Stimulated activated CD8-positive, alpha-beta memory T cell treated with anti-CD3 and anti-CD28 coated beads, Interleukin-7, amount 100 ng/mL, for 24 hours (primary cell): ENCODE data around the gene FAM170B.

Experiments used
- DNase-seq: peaks from one replicate; pipeline ENCODE4 v3.0.0-alpha.2; 2020; ENCODE audit warnings: low read depth

FAM170B gene

DNA sequence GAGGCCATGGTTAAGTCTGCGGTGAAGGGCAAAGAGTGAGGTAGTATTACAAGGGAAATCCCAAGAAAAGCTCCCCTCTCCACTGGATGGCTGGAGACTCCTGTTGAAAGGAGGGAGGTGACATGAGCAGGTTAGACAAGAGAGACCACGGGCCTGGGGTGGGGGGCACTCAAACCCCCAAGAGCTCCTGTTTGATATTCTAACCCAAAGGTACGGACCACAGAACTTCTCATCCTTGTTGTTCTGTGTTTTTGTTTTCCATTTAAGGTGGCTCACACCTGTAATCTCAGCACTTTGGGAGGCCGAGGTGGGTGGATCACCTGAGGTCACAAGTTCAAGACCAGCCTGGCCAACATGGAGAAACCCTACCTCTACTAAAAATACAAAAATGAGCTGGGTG, 30.1 kb downstream of the FAM170B start:
- DNase-seq, result no peak

DNA sequence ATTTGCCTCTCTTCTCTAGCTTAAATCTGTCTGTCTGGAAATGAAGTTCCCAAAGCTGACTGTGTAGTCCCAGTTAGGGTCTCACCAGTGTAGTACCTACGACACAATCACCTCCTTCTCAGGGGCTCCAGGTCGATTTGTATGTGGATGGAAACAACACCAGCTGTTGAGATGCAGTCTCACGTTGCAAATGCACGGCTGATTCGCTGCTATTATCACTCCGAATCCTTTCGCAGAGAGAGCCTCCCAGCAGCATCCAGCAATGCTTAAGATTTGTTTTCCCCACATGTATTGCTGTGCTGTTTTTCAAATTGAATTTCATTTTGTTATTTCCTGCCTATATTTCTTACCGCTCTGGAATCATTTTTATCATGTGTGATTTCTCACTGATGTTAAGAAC, 34.8 kb downstream of the FAM170B start:
- no peak for DNase-seq

DNA sequence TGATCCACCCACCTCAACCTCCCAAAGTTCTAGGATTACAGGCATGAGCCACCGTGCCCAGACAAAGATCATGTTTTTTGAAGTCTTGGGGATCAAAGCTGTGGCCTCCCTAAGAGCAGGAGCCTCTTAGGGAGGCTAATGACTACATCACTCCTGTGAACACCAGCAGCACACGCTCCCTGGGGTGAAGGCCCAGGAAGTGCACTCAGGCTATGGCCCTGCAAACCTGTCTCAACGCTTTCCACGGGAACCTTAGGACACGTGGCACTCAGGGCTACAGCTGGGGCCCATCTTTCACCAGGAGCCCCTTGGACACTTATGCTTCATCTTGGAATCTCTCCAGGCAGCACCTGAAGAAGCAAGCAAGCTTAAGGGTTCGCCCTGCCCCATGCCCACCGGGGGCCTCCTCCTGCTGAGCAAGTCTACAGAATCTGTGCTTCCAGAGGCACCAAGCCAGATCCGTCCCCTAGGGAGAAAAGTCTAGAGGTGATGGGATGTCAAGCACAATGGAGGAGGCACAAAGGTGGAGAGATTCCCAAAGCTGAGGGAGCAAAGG, 36.9 kb downstream of the FAM170B start:
- no peak for DNase-seq

DNA sequence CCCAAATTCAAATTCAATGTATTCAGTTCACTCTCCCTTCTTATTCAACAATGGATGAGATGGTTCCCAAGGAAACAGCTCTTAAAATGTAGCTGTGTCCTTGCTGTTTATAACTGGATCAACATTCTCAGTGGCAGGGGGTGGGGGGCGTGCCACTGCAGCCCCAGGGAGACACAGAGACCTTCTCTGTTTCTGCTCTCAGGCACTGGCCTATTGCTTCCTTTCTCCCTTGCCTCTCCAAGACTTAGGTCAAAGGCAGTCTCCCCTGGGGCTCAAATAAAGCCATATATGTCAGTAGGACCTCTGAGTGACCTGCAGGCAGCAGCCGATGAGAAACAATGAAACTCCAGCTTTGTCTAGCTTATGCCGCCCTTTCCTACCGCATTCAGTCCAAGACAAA, 39.2 kb downstream of the FAM170B start:
- no peak for DNase-seq

DNA sequence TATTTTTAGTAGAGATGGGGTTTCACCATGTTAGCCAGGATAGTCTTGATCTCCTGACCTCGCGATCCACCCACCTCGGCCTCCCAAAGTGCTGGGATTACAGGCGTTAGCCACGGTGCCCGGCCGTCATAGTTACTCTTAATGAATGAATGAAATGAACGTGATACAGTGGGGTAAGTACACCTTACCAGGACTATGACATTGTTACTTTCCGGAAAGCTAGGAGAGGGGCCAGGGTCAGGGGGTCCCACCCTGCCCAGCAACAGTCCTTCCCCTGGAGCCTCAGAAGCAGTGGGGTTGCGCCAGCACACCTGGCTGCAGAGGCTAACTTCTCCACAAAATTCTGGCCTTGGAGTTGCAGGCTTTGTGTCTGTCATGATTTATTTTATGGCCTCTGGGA, 39.9 kb downstream of the FAM170B start:
- DNase-seq, result no peak

DNA sequence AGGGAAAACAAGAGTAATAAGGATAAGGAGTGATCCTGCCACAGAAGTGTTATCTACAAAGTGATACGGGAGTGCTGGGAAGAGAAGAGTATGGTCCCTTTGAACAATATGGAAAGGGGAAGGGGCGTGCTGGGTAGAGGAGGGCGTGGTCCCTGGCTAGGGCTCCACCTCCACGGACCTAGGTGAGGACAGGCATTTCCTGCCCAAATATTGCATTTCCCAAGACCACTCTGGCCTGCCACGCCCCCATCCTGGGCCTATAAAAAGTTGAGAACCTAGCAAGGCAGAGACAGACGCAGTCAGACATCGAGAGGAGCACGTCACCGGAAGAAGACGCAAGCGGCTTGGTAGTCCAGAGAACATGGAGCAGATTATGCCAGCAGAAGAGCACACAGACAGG, 41.3 kb downstream of the FAM170B start:
- no peak for DNase-seq

DNA sequence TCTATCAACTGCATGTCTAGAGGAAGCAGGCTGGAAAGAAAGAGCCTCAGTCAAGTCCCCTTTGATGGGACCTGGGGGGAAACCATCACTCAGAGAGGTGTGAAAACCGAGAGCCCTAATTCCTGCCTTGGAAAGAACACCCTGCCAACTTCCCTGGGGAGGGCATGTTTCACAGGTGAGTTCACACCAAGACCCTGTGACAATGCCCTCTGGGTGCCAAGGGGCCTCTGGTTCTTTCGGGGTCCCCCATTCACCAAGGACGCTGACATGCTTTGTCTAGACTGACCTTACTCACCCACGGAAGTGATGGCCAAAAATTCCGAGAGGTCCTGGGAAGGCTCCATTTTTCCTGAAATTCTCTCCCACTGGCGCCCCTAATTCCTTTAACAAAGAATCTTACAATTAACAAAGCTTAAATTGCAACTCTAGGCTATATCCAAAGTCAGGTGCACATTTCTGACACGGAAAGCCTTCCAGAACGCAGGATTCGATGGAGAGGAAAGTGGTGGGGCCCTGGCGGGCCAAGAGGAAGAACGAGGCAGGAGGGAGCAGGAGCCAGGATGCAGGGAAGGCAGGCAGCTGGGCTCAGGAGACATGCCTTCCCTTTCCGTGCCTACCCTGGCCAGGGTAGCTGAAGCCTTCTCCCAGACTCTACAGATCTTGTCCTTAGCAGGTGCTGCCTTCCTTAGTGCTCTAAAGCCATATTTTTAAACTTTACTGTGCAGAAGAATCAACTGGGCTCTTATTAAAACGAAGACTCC, 42.2 kb downstream of the FAM170B start:
- DNase-seq, result no peak

DNA sequence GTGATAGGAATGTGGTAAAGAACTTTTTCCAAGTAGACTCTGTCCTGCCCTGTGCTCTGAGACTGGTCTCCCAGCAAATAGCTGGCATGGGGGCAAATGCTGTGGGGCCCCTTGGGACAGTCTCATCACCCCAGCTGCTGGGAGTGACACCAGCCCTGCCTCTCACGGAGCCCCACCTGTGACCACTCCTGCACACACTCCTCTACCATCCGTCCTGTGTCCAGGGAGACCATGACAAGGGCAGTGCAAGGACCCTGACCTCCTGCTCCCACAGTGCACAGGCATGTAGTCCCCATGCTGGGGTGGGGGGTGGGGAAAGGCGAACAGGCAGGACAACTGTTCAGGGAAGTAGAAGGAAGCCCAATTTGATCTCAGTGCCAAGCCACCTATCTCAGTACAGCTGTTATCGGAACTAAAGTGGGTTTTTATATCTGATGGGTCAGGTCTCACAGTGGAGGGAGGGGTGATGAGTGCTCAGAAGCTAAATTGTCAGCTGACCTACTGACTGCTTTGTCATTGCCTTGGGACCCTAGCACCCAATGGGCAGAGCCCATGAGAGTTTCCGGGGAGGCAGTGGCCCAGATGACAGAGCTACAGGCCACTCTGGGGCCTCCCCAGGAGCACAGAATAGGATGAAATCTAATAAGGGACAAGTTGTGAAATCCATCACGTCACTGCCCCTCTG, 43.0 kb downstream of the FAM170B start:
- no peak for DNase-seq

DNA sequence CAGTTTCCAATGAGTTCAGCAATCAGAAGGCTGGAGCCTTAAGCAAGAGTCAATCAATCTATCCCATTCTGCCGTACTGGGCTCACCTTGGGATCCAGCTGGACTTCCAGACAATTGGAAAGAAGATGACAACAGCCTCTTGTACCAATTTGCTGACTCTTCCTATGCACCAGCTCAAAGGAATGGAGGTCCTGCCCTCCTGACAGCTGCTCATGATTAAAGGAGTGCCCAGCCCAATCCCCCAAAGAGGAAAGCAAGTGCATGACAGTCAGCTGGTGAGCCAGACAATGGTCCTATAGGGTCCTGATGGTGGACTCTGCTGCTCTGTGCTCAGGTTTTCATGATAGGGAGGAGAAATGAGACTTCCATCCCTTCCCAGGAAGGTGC, 43.6 kb downstream of the FAM170B start:
- DNase-seq, result no peak

DNA sequence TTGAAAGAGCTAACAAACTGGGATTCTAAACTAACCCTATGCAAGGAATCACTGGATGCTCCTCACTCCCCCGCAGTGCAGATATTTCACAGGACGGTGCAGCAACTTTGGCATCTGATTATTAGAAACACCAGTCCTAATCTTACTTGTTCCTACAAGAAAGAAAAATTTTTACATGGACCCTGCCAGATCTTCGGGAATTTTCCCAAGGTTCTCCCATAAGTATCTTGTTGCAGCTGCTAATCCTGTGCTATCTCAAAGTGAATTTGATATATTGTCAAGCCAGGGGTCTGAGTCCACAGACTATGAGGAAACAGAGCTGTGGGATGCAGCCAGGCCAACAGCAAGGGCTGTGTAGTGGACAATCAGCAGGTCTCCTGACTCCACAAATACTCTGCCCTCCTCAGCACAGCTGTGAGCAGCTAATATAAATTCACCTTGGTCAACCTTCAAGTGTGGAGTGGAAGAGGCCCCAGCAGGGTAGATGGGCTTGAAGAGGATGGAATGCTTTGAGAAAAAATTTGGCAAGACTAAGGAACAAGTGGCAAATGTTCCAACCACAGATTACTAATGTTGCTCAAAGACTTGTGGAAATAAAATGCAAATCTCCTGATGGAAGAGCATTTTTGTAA, 44.1 kb downstream of the FAM170B start:
- no peak for DNase-seq

DNA sequence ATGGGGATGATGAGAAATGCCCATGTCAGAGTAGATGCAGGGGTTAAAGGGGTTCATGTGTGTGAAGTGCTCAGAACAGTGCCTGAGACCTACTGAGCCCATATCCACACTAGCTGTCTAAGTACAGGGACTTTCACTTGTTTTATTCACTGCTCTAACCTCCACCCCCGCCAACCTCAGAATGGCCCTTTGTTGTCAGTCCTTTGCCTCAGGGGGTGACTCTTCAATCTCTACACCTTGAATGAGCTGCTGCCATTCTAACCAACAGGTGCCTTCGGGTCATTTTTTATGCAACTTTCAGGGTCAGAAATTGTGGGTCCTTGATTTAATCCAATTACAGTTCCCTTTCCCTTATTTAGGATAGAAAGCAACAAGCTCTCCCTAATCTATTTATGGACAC, 44.7 kb downstream of the FAM170B start:
- DNase-seq, result no peak

DNA sequence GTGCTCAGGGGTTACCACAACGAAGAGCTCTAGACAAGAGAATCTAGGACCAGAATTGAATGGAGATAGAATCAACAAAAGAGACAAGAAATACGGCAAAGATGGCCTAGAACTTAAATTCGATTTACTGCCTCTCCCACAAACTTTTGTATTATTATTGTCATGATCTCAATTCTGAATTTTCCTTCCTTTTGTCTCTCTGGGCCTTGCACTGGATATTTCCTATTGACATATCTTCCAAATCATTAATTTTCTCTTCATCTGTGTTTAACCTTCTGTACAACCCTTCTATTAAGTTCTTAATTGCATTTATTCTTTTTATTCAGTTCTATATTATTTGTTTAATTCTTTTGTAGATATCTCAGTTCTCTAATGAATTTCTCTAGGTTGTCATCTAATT, 46.9 kb downstream of the FAM170B start:
- no peak for DNase-seq

DNA sequence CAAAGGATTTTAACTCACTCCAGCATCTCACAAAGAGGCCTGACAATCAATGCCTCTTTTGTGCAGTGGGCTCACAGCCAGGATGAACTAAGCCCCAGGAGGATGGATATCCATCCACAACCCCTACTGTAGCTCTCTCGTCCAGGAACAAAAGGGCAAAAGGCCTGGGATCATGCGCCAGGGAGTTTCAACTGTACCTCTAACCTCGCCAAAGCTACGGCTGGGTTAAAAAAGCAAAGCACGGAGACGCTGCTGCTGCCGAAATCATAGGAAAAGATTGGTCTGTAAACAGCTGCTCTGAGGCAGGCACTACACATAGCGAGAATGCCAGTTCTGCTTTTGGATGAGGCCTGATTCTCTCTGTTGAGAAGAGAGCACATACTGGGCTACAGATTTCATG, 50.6 kb downstream of the FAM170B start:
- DNase-seq, result no peak

DNA sequence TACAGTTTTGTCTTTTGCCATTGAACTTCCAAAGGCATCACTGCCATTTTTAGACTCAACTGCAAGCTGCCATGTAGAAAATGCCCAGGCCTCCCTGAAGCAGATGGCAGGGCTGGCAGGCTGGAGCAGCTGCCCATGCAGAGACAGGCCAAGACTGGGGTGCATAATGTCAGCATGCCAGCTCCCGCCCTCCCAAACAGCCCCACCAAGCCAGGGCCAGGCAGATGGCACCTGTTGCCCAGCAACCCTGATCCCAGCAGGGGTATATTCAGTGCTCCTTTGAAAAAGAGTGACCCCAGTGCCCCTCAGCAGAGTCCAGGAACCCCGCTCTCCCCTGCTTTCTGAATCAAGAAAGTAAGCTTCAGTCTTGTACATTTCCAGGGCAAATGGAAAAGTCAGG, 51.1 kb downstream of the FAM170B start:
- no peak for DNase-seq

DNA sequence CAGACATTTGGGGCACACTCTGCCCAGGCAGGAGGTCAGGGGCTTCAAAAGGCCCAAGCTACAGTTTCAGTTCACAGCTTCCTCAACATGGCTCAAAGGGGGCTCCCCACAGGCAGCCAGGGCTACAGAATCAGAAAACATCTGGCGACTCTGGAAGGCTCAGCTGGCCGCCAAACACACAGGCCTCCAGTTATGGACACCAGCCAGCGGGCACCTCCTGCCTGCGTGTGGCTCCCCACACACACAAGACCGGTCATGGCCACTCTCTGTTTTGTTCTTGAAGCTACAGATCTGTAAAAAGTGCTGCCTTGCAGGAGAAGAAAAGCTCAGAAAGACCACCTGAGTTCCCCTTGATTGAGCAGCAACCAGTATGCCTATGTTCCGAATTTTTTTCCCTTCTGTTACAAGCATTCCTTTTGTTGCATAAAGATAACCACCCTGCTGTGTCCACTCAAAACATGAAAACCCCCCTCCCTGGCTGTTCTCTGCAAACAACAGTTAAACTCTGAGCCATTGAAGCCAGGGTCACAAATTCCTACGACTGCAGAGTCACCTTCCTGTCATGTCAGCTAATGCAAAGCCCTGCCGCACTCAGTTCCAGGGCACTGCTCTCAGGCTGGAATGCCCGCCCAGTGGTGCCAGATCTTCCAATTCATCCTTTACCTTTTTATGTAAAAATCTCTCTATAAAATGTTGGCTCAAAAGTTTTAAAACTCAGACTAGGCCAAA, 52.1 kb downstream of the FAM170B start:
- no peak for DNase-seq
